ENCODE measurements around the gene BRWD1. TPM values are rescaled to one million over a fixed set of nuclear protein-coding genes. Genes with fewer than 3 reads are reported as not detected.

The BRWD1 gene
- total RNA-seq, 1 experiment from 2014 or later = 37.1 TPM

DNA sequence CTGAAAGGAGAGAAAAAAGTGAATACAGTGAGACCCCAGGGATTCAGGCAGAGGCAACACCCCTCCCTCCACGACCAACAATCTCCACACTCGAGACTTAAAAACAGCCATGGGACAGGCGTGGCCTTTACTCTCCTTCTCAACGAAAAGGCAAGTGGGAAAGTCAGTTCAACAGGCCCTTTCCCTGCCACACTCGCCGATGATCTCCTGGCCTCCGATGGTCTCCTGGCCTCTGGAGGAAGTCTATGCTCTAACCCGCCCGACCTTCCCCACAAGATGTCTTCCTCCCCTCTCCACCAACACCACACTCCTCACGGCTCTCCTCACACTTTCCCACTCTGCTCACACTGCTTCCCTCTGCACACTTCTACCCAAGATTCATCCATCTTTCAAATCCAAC, 137.8 kb downstream of the BRWD1 start:
- DNase-seq = no peak
- H3K27me3 ChIP-seq (replicated peaks; ENCODE audit: control insufficient read depth, insufficient read depth, low read length) = no peaks in the 10 kb centered on the region
- TF ChIP-seq, protein P1, sequence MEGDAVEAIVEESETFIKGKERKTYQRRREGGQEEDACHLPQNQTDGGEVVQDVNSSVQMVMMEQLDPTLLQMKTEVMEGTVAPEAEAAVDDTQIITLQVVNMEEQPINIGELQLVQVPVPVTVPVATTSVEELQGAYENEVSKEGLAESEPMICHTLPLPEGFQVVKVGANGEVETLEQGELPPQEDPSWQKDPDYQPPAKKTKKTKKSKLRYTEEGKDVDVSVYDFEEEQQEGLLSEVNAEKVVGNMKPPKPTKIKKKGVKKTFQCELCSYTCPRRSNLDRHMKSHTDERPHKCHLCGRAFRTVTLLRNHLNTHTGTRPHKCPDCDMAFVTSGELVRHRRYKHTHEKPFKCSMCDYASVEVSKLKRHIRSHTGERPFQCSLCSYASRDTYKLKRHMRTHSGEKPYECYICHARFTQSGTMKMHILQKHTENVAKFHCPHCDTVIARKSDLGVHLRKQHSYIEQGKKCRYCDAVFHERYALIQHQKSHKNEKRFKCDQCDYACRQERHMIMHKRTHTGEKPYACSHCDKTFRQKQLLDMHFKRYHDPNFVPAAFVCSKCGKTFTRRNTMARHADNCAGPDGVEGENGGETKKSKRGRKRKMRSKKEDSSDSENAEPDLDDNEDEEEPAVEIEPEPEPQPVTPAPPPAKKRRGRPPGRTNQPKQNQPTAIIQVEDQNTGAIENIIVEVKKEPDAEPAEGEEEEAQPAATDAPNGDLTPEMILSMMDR (IDR thresholded peaks at IDR 0.05; ENCODE audit: insufficient read depth in 1 of 2, low read depth in 1 of 2, low read length in 1 of 2, severe bottlenecking in 1 of 2, unreplicated experiment in 1 of 2) = no peak
- H3K36me3 ChIP-seq (ENCODE audit: control insufficient read depth, insufficient read depth, low read length) = peaks cover 2% of the 10 kb centered on the region; the same call in 1 of the 2 replicates
- BruUV-seq (replicated peaks) = no TSS peak
- Mint-ChIP-seq H3K36me3 (ENCODE audit: insufficient read depth, unreplicated experiment) (peaks cover 46% of the 10 kb centered on the region), H3K9me3 (ENCODE audit: unreplicated experiment) (no peaks in the 10 kb centered on the region), H3K27ac (ENCODE audit: unreplicated experiment) (peak overlapping the region; percentile 3), H3K27me3 (ENCODE audit: insufficient read depth, unreplicated experiment) (no peaks in the 10 kb centered on the region), H3K4me3 (ENCODE audit: unreplicated experiment) (no peak overlapping the region), H3K4me1 (ENCODE audit: low read depth, unreplicated experiment) (no peaks in the 10 kb centered on the region)
- H3K9me3 ChIP-seq = no peaks in the 10 kb centered on the region
- ChIA-PET POLR2A (no interaction called here), CTCF (no interaction called here)
- no peaks in the 10 kb centered on the region for H3K4me1 ChIP-seq
- H3K4me3 ChIP-seq (ENCODE audit: low read depth, low read length) = no peak overlapping the region
- intact Hi-C loops (cut with micrococcal nuclease; ENCODE audit: unreplicated experiment) = no loop called here

DNA sequence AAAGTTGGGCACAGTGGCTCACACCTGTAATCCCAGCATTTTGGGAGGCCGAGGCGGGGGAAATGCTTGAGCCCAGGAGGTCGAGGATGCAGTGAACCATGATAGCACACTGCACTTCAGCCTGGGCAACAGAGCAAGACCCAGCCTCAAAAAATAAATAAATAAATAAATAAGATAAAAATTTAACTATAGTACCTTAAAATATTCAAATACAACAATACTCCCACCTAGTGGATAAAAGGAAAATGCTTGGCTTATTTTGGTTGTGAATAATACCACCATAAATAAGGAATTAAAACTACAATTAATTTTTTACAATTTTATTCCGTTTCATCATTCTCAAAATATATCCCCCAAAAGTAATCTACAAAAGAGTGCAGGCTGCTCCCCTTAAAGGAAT, 138.3 kb downstream of the BRWD1 start:
- no peak for DNase-seq
- intact Hi-C loops (cut with micrococcal nuclease; ENCODE audit: unreplicated experiment) = no loop called here
- no peak overlapping the region for H3K27ac Mint-ChIP-seq (ENCODE audit: unreplicated experiment)
- H3K4me1 Mint-ChIP-seq (ENCODE audit: low read depth, unreplicated experiment) = no peaks in the 10 kb centered on the region
- Histone ChIP-seq H3K4me3 (ENCODE audit: low read depth, low read length) (no peak overlapping the region), H3K9me3 (no peaks in the 10 kb centered on the region), H3K27me3 (replicated peaks; ENCODE audit: control insufficient read depth, insufficient read depth, low read length) (no peaks in the 10 kb centered on the region), H3K4me1 (no peaks in the 10 kb centered on the region), H3K36me3 (ENCODE audit: control insufficient read depth, insufficient read depth, low read length) (peaks cover 2% of the 10 kb centered on the region; the same call in 1 of the 2 replicates)
- ChIA-PET CTCF (no interaction called here), POLR2A (interaction anchor here (0.5 kb wide), 1 partner anchor 230 kb away, joined by 3 read pairs; no protein-coding TSS in a partner anchor)
- TF ChIP-seq, protein P1 (IDR thresholded peaks at IDR 0.05; ENCODE audit: insufficient read depth in 1 of 2, low read depth in 1 of 2, low read length in 1 of 2, severe bottlenecking in 1 of 2, unreplicated experiment in 1 of 2) = peak; percentile 14 to 37
- H3K36me3 Mint-ChIP-seq (ENCODE audit: insufficient read depth, unreplicated experiment) = peaks cover 41% of the 10 kb centered on the region
- H3K27me3 Mint-ChIP-seq (ENCODE audit: insufficient read depth, unreplicated experiment) = no peaks in the 10 kb centered on the region
- no peak overlapping the region for H3K4me3 Mint-ChIP-seq (ENCODE audit: unreplicated experiment)
- no peaks in the 10 kb centered on the region for H3K9me3 Mint-ChIP-seq (ENCODE audit: unreplicated experiment)
- no TSS peak for BruUV-seq (replicated peaks)

DNA sequence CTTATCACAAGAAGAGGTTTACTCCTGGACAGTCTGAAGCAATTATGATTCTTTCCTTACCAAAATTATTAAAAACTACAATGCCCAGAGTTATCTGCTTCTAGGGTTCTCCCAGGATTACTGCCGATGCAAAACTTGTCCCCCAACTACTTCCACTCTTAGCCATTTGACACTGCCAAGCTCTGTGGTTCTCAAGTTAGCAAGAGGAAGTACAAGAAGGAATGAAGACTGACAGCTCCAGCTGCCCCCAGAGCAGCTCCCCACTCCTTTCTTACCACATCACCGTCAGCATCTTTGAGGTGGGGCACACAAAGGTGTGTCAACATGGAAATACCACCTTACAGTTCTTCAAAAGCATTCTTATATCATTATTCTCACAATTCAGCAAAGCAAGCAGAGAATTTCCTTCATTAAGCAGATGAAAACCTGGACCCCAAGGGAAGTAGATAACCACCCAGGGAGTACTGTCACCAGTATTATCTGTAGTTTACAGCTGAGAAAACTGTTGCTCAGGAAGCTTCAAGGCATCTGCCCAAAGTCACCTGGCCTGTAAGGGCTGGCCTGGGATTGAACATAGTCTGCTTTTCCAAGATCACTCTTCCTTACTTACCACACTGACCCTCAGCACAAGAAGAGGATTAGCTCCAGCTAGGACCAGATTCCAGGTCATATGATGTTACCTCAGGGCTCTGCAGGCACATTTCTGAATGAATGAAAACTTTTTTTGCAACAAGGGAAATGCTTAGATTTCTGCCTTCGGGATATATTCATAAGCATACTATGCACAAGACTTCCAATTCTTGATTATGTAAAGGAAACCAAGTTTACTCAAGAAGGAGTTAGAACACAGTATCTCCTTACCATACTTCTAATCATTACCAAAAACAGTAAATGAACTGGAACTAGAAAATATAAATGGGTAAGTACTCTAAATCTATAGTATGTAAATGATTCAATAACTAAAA, 139.4 kb downstream of the BRWD1 start:
- ChIA-PET POLR2A (interaction anchor here (0.5 kb wide), 1 partner anchor 231 kb away, joined by 3 read pairs; no protein-coding TSS in a partner anchor), CTCF (no interaction called here)
- Mint-ChIP-seq H3K4me1 (ENCODE audit: low read depth, unreplicated experiment) (no peaks in the 10 kb centered on the region), H3K36me3 (ENCODE audit: insufficient read depth, unreplicated experiment) (peaks cover 31% of the 10 kb centered on the region), H3K4me3 (ENCODE audit: unreplicated experiment) (no peak overlapping the region), H3K27me3 (ENCODE audit: insufficient read depth, unreplicated experiment) (no peaks in the 10 kb centered on the region), H3K27ac (ENCODE audit: unreplicated experiment) (no peak overlapping the region), H3K9me3 (ENCODE audit: unreplicated experiment) (no peaks in the 10 kb centered on the region)
- H3K9me3 ChIP-seq = no peaks in the 10 kb centered on the region
- intact Hi-C loops (cut with micrococcal nuclease; ENCODE audit: unreplicated experiment) = no loop called here
- peaks cover 2% of the 10 kb centered on the region; the same call in 1 of the 2 replicates for H3K36me3 ChIP-seq (ENCODE audit: control insufficient read depth, insufficient read depth, low read length)
- DNase-seq = no peak
- TF ChIP-seq, protein P1 (IDR thresholded peaks at IDR 0.05; ENCODE audit: insufficient read depth in 1 of 2, low read depth in 1 of 2, low read length in 1 of 2, severe bottlenecking in 1 of 2, unreplicated experiment in 1 of 2) = no peak
- H3K4me3 ChIP-seq (ENCODE audit: low read depth, low read length) = no peak overlapping the region
- H3K27me3 ChIP-seq (replicated peaks; ENCODE audit: control insufficient read depth, insufficient read depth, low read length) = no peaks in the 10 kb centered on the region
- H3K4me1 ChIP-seq = no peaks in the 10 kb centered on the region
- no TSS peak for BruUV-seq (replicated peaks)

Data from Caco-2 (cell line).